Measurements from ENCODE around the gene FHIT.

DNA sequence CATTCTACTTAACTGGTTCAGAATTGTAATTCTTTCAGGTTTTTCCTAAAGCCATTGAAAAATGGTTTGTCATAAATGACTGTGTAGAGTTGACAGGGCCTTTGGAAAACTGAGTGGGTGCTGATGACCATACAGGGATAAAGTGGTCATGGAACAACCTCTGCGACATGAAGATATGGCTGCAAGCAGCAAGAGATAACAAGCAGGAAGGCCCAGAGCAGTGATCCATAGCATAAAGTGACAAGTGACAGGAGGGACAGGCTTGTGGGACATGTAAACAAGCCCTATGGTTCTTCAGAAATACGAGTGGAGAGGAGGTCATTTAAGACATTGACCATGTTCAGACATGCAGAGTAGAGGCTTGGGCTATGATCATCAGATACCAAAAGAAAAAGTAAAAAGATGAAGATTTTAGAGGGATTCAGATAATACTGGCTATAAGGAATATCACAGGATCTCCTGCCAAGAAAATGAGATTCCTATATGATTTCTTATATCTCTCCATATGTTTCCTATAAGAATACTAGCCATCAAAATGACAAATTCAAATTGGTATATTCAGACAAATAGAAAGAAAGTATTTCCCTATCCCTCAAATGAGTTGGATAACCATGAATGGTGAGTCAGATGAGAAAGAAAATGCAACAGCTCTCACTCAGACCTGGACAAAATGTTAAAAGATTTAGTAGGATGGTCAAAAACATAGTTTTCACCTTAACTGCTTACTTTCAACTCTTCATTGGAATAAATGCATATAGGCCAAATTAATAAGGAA is 1373.8 kb downstream of the FHIT start:
- TF ChIP-seq EP300 (IDR thresholded peaks at IDR 0.05), result no peak
- TF ChIP-seq POLR2A (IDR thresholded peaks at IDR 0.05), result no peak
- TF ChIP-seq, protein P1, sequence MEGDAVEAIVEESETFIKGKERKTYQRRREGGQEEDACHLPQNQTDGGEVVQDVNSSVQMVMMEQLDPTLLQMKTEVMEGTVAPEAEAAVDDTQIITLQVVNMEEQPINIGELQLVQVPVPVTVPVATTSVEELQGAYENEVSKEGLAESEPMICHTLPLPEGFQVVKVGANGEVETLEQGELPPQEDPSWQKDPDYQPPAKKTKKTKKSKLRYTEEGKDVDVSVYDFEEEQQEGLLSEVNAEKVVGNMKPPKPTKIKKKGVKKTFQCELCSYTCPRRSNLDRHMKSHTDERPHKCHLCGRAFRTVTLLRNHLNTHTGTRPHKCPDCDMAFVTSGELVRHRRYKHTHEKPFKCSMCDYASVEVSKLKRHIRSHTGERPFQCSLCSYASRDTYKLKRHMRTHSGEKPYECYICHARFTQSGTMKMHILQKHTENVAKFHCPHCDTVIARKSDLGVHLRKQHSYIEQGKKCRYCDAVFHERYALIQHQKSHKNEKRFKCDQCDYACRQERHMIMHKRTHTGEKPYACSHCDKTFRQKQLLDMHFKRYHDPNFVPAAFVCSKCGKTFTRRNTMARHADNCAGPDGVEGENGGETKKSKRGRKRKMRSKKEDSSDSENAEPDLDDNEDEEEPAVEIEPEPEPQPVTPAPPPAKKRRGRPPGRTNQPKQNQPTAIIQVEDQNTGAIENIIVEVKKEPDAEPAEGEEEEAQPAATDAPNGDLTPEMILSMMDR (IDR thresholded peaks at IDR 0.05), result no peak
- no peak for TF ChIP-seq POLR2AphosphoS5 (IDR thresholded peaks at IDR 0.05)
